Stimulated activated CD8-positive, alpha-beta memory T cell treated with anti-CD3 and anti-CD28 coated beads, Interleukin-12 subunit alpha, Interleukin-12 subunit beta, amount 100 ng/mL, for 1 hour (primary cell): ENCODE data around the gene ZNF324.
"Not testable (repeated sequence)": the region's sequence is repeated elsewhere in the genome, so short reads cannot be mapped to it uniquely, and the experiment has no call there.

Experiments used
- DNase-seq: peaks from one replicate; pipeline ENCODE4 v3.0.0-alpha.2; 2020; ENCODE audit warnings: low read depth

The ZNF324 gene

DNA sequence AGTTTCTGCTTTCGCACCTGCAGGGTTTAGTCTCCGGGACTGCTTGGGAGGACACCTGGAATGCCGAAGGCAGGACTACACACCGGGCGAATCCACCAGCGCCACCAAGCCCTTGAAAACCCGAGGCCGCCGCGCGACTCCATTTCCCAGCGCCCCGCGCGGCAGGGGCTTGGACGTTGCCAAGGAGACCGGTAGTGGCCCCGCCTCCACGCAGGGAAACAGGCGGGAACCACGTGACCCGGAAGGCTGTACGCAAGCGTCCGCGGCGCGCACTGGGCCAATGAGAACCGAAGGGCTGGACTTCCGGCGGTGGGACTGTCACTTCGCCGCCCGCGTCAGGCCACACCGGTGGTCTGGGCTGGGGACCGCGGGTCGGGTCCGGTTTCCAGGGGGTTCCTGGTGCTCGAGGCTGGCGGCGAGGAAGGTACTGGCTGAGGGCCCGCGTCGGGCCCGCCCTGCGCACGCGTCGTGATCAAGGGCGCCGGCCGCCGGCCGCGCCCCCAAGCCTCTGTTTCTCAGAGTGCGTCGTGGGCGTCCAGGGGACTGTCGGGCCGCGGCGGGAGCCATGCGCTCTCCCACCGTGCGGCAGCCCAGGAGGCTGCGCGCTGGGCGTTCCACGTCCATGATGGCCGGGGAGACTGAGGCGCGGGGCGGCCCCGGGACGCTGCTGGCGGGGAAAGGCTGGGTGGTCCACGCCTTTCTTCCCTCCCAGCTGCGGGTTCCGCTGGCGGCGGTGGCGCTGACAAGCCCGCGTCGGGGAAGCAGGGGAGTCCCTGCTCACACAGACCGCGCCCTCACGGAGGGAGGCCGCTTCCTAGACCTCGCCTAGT is at the start of gene ZNF324:
Gene ZNF324 (plus strand): TSS at position 321 of the 830 bp plus-strand sequence. CDS start 2,106 bp downstream, outside the sequence.
- peak; percentile 98 for DNase-seq

DNA sequence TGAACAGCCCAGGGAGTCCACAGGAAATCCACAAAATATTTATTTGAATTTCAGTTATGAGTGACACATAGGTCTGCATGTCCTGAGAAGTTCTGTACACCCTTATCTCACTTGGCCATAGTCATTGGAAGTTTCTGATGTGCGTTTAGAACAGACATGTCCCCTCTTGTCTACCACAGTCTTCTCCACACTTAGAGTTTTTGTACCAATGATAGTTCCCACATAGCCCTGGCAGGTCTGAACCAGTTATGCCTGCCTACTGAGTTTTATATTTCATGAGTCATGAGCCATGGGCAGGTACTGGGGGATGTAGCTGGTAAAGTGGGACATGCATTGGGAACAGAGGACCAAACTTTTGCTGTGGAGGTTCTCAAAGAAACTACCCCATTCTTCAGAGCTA is 38.3 kb upstream of the ZNF324 start:
- no peak for DNase-seq

DNA sequence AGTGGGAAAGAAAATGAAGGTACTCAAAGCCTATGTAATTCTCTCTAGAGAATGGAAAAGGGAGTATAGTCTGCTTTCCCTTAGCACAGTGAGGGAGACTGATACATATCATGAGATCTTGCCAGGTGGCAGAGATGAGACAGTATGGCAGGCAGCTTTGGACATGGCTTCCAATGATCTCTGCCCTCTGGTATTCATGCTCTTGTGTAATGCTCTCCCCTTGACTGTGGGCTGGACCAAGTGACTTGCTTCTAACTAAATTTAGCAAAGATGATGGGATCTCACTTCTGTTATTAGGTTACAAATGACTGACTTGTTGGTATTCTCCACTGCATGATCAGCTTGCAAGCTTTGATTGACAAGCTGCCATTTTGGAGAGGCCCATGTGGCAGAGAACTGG is 37.1 kb upstream of the ZNF324 start:
- no peak for DNase-seq

DNA sequence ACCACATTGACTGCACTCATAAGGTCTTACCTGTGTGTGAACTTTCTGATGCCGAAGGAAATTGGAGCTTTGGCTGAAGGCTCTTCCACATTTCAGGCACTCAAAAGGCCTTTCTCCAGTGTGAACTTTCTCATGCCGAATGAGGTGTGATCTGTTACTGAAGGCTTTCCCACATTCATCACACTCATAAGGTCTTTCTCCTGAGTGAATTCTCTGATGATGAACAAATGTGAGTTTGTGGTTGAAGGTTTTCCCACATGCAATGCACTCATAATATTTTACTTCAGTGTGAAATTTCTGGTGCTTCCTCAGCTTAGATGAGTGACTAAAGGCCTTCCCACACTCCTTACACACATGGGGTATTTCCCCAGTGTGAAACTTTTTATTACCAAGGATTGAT is 32.7 kb upstream of the ZNF324 start:
- DNase-seq: no peak

DNA sequence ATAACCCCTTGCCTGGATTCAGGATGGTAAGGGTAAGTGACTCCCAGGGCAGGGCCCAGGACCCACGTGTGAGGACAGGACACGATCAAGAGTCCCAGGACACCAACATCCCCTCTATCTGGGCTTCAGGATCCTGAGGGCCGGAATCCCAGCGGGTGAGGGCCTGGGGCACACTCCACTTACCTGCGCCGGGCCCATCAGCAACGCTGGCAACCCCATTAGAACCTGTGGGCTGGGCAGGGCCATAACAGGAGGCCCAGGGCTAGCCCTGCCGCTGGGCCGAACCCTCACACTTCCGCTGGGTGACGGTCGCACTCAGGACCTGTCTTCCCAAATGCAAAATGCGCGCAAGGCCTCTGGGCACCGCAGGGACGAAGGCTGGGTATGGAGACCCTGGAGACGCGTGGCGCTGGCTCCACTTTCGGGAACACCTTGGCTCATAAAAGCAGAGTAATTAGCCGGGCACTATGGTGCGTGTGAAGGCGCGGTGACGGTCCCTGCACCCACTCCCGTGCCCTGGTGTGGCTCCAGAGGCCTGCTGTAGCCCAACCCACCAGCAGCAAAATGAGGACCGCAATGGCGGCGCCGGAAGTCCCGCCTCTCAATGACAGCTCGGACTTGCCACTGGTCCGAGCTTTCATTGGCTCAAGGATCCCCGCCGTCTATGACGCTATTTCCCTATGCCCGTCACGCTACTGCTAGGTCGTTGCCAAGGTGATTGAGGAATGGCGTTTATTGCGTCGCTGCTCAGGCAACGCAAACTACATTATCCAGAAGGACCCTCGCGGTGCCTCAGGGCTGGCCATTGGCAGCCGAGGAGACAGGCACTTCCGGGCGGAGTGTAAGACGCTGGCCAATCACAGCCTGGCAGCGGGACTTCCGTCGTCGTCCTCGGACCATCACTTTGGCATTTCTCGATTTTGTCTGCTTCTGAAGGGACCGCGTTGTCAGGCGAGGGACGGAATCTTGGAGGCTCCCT is 27.0 kb upstream of the ZNF324 start, which contains the start of gene ZNF132:
Gene ZNF132 (minus strand): TSS at position 578 of the 979 bp plus-strand sequence. CDS start 332 bp downstream, at position 246.
- peak; percentile 89 for DNase-seq

DNA sequence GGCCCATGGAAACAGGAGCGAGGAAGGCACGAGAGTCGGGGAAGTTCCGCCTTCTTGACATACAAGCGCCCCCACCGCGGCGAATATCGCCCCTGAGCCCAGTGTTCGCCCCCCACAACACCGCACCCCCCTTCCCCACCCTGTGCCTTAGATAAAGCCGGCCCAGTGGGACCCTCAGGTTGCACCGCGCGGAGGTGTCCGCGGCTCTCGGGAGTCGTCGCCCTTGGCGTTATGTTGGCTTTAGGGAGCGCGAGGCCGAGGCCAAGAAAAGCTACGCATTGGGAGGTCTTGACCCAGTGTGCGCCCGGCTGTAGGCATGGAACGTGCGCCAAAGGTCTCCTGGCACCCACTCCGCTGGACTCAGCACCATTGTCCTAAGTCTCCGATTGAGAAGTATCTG is 26.3 kb upstream of the ZNF324 start:
- no peak for DNase-seq

DNA sequence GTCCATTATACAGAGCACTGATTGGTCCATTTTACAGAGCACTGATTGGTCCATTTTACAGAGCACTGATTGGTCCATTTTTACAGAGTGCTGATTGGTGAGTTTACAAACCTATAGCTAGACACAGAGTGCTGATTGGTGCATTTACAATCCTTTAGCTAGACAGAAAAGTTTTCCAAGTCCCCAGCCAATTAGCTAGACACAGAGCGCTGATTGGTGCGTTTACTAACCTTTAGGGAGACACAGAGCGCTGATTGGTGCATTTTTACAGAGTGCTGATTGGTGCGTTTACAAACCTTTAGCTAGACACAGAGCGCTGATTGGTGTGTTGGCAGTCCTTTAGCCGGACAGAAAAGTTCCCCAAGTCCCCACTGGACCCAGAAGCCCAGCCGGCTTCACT is 23.9 kb upstream of the ZNF324 start:
- DNase-seq: not testable (repeated sequence)

DNA sequence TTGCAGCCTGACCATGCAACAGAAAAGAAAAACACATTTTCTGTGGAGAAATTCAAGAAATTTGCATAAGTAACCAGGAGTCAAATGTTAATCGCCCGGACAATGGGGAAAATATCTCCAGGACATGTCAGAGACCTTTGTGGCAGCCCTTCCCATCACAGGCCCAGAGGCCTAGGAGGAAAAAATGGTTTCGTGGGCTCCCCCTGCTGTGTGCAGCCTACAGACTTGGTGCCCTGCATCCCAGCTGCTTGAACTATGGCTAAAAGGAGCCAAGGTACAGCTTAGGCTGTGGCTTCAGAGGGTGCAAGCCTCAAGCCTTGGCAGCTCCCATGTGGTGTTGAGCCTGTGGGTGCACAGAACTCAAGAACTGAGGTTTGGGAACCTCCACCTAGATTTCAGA is 18.0 kb upstream of the ZNF324 start:
- not testable (repeated sequence) for DNase-seq

DNA sequence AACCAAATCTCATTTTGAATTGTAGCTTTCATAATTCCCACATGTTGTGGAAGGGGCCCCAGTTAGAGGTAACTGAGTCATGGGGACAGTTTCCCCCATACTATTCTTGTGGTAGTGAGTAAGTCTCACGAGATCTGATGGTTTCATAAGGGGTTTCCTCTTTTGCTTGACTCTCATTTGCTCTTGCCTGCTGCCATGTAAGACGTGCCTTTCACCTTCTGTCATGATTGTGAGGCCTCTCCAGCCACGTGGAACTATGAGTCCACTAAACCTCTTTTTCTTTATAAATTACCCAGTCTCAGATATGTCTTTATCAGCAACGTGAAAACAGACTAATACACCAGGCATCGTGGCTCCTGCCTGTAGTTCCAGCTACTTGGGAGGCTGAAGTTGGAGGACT is 16.9 kb upstream of the ZNF324 start:
- DNase-seq: not testable (repeated sequence)

DNA sequence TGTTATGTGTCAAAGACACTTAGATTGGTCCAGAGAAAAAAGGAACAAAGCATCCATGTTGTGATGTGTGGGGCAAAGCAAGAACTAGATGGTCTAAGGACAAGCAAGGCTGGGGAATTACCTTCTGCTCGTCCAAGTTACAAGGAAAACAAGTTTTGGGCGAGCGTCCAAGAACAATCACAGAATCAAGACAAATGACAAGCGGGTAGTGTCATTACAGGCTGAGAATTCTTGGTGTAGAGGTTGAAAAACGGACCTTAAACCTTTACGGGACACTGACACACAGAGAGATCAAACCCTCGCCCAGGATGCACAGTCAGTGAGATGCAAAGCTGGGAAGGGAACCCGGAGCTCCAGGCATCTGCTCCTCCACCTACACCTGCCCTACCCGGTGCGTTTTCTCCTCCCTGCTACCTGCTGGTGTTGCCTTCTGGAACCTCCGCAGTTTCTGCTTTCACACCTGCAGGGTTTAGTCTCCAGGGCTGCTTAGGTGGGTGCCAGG is 16.0 kb upstream of the ZNF324 start:
- no peak for DNase-seq

DNA sequence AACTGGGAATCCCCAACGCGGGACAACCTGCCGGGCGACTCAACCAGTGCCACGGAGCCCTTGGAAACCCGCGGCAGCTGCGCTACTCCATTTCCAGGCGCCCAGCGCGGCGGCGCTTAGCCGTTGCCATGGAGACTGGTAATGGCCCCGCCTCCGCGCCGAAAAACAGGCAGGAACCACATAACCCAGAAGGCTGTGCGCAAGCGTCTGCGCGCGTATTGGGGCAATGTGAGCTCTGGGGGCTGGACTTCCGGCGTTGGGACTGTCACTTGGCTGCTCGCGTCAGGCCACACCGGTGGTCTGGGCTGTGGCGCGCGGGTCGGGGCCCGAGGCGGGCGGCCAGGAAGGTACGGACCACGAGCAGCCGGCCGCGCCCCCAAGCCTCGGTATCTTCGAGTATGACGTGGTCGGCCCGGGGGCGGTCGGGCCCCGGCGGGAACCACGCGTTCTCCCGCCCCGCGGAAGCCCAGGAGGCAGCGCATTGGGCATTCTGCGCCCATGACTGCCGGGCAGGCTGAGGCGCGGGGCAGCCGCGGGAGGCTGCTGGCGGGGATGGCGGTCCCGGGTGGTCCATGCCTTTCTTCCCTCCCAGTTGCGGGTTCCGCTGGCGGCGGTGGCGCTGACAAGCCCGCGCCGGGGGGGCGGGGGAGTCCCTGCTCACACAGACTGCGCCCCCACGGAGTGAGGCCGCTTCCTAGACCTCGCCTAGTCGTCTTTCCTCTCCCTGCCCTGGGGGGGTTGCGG is 15.3 kb upstream of the ZNF324 start, which contains the start of gene ZNF324B:
Gene ZNF324B (plus strand): TSS at position 265 of the 744 bp plus-strand sequence. CDS start 2,080 bp downstream, outside the sequence.
- peak; percentile 95 for DNase-seq

DNA sequence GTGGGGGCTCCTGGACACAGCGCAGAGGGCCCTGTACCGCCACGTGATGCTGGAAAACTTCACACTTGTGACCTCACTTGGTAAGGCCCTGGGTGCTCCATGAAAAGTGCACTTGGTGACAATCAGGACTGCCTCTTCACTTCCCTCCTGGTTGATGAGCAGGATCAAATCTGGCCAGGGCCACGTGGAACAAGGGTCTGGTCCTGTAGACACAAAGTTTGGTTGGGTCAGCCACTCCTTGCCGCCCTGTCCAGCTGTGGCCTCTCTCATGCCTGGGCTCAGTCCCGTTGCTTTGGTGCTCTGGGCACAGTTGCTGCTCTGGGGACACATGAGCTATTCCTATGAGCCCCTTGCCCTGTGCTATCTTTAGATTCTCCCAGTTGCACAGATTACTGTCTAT is 13.1 kb upstream of the ZNF324 start:
- DNase-seq: no peak

DNA sequence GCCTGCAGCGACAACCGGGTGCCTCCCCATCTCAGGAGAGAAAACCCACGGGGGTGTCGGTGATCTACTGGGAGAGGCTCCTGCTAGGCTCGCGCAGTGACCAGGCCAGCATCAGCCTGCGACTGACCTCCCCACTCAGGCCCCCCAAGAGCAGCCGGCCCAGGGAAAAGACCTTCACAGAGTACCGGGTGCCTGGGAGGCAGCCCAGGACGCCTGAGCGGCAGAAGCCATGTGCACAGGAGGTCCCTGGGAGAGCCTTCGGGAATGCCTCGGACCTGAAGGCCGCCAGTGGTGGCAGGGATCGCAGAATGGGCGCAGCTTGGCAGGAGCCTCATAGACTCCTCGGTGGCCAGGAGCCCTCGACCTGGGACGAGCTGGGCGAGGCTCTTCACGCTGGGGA is 11.6 kb upstream of the ZNF324 start:
- DNase-seq: no peak

DNA sequence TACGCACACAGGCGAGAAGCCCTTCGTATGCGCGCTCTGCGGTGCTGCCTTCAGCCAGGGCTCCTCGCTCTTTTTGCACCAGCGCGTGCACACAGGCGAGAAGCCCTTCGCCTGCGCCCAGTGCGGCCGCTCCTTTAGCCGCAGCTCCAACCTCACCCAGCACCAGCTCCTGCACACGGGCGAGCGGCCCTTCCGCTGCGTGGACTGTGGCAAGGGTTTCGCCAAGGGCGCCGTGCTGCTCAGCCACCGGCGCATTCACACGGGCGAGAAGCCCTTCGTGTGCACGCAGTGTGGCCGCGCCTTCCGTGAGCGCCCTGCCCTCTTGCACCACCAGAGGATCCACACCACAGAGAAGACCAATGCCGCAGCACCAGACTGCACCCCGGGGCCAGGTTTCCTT is 10.8 kb upstream of the ZNF324 start:
- DNase-seq: no peak

DNA sequence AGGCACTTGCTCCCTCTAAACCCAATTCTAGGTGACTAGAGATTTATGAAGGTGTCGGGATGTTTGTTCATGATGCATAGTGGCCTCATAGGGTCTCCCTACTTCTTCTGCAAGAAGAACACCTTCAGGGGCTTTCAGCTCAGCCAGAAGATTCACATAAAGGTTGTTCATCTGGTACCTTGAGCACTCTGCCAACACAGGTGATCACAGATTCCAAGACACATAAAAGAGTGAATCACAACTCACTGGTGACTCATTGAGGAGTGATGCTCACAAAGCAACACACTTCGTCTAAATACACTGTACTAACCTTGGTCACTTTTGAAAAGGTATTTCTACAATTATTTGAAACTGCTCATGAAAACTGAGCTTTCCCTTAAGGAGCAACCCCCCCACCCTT is 6.8 kb upstream of the ZNF324 start:
- DNase-seq: no peak

DNA sequence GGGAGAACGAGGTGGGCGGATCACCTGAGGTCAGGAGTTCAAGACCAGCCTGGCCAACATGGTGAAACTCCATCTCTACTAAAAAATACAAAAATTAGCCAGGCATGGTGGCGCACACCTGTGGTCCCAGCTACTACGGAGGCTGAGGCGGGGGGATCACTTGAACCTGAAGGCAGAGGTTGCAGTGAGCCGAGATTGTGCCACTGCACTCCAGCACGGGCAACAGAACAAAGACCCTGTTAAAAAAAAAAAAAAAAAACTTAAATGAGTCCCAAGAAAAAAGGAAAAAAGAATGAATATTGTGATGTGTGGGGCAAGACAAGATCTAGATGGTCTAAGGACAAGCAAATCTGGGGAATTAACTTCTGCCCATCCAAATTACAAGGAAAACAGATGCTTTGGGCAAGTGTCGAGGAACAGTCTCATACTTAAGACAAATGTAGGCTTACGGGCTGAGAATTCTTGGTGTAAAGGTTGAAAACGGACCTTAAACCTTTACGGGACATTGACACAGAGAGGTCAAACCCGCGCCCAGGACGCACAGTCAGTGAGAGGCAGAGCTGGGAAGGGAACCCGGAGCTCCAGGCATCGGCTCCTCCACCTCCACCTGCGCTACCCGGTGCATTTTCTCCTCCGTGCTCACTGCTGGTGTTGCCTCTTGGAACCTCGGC is 656 bp upstream of the ZNF324 start:
- no peak for DNase-seq

DNA sequence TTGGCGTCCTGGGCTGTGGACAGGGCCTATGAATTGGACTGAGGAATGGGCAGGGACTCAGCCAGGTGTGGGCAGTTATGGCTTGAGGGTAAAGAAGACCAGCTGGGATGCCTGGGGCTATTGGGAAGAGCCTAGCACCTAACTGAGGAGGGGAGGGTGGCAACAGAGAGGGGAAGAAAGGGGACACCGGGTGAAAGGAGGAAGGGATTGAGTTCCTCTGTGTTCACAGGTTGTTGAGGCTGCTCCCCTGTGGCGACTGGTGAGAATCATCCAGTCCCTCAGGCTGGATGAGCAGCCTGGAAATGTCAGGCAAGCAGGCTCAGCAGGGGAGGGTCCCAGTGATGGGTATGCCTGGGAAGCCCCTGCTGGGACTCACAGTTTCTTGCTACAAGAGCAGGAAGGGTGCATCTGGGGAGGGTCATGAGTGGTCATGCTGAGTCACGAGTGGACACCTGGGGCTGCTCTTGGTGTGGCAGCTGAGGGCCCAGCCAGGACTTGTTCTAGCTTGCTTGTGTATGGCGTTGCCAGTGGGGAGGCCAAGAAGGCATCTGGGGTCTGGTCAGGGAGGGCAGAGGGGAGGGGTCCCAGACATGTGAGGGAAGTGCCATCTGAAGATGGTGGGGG is 1.4 kb downstream of the ZNF324 start:
- DNase-seq: no peak

DNA sequence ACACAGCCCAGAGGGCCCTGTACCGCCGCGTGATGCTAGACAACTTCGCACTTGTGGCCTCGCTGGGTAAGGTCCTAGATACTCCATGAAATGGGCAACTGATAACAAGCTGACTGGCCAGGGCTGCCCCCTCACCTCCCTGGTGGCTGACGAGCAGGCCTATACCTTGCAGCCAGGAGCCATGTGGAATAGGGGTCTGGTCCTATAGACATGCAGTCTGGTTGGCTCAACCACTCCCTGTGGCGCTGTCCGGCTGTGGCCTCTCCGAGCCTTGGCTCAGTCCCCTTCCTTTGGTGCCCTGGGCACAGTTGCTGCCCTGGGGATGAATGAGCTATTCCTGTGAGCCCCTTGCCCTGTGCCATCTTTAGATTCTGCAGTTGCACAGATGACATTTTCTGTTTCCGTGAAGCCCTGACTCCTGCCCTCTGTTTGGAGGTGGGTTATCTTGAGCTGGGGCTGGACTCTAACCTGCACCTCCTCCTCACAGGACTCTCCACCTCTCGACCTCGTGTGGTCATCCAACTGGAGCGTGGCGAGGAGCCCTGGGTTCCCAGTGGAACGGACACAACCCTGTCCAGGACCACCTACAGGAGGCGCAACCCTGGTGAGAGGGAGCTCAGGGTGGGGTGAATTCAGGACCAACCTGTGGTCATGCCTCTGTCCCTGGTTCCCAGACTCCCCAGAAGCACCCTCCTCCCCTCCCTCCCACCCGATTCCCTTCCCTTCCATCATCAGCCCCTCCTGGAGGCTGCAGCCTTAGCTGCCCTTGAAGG is 2.5 kb downstream of the ZNF324 start:
- DNase-seq: no peak

DNA sequence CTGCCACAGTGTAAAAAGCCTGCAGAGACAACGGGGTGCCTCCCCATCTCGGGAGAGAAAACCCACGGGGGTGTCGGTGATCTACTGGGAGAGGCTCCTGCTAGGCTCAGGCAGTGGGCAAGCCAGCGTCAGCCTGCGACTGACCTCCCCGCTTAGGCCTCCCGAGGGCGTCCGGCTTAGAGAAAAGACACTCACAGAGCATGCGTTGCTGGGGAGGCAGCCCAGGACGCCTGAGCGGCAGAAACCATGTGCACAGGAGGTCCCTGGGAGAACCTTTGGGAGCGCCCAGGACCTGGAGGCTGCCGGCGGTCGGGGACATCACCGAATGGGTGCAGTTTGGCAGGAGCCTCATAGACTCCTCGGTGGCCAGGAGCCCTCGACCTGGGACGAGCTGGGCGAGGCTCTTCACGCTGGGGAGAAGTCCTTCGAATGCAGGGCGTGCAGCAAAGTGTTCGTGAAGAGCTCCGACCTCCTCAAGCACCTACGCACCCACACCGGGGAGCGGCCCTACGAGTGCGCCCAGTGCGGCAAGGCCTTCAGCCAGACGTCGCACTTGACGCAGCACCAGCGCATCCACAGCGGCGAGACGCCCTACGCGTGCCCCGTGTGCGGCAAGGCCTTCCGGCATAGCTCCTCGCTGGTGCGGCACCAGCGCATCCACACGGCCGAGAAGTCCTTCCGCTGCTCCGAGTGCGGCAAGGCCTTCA is 4.1 kb downstream of the ZNF324 start:
- DNase-seq: not testable (repeated sequence)
